H1 (cell line): ENCODE data around the gene CASZ1. TPM values are rescaled to one million over a fixed set of nuclear protein-coding genes. Genes with fewer than 3 reads are reported as not detected.

Experiments used
- CTCF ChIA-PET: fragments of 300-600 bp; sonication (Branson Sonifier 250); formaldehyde crosslinking; loops from one replicate; lab custom pipeline; 2021; ENCODE audit not compliant: partially characterized antibody; lab: Charles Lee
- POLR2A ChIA-PET: fragments of 300-600 bp; sonication (Branson Sonifier 250); formaldehyde crosslinking; loops from one replicate; lab custom pipeline; 2021; ENCODE audit warnings: inconsistent platforms; ENCODE audit not compliant: partially characterized antibody; lab: Charles Lee
- DNase-seq, 2 experiments: peaks; one replicate each; pipeline versions ENCODE4 v3.0.0 to v3.0.0-alpha.2; 2010 to 2022; ENCODE audit warnings: low spot score in 2 of 2, low read depth in 1 of 2, mixed read lengths in 1 of 2
- FAIRE-seq: peaks from 2 replicates; lab custom pipeline; 2011; peaks lifted over from hg19 to GRCh38; lab: Jason Lieb, UNC
- H2AFZ ChIP-seq: 2 replicates; pipeline ENCODE4 v1.8.1; 2012; ENCODE audit warnings: low read length, inconsistent platforms
- H2AK5ac ChIP-seq: 2 replicates; pipeline ENCODE4 v1.6.1; 2013; ENCODE audit warnings: low read depth, low read length
- H2BK120ac ChIP-seq: replicated peaks from 2 replicates; pipeline ENCODE3; 2013; ENCODE audit warnings: low read depth, low read length, inconsistent platforms
- H2BK12ac ChIP-seq: 2 replicates; pipeline ENCODE4 v1.6.1; 2013; ENCODE audit warnings: low read depth, low read length
- H2BK15ac ChIP-seq: 2 replicates; pipeline ENCODE4 v1.6.1; 2013; ENCODE audit warnings: low read length
- H2BK20ac ChIP-seq: 2 replicates; pipeline ENCODE4 v1.6.1; 2013; ENCODE audit warnings: low read length
- H2BK5ac ChIP-seq: 2 replicates; pipeline ENCODE4 v1.6.1; 2013; ENCODE audit warnings: low read depth, low read length
- H3K14ac ChIP-seq: 2 replicates; pipeline ENCODE4 v1.6.1; 2013; ENCODE audit warnings: inconsistent platforms; ENCODE audit not compliant: insufficient read length
- H3K18ac ChIP-seq: 2 replicates; pipeline ENCODE4 v1.6.1; 2013; ENCODE audit warnings: low read length; ENCODE audit errors: extremely low read depth
- H3K23ac ChIP-seq: 2 replicates; pipeline ENCODE4 v1.6.1; 2013; ENCODE audit warnings: inconsistent platforms; ENCODE audit not compliant: insufficient read length
- H3K23me2 ChIP-seq: 2 replicates; pipeline ENCODE4 v1.6.1; 2013; ENCODE audit warnings: low read depth, low read length
- H3K27ac ChIP-seq: 2 replicates; pipeline ENCODE4 v1.6.1; 2011; ENCODE audit warnings: low read depth, low read length, inconsistent platforms
- H3K27me3 ChIP-seq, 4 experiments: replicated peaks in 1 of 4; 1 replicate in 1 of 4; 2 replicates in 3 of 4; pipeline versions ENCODE4 v1.6.1 to v1.8.1; 2011 to 2013; ENCODE audit warnings: low read length in 3 of 4, mild to moderate bottlenecking in 3 of 4, inconsistent platforms in 2 of 4, mixed read lengths in 2 of 4, moderate library complexity in 1 of 4; ENCODE audit not compliant: control insufficient read depth in 3 of 4, insufficient read depth in 3 of 4; ENCODE audit errors: extremely low read depth in 1 of 4
- H3K36me3 ChIP-seq, 4 experiments: 2 replicates each; pipeline versions ENCODE4 v1.6.1 to v1.8.1; 2011 to 2013; ENCODE audit warnings: mild to moderate bottlenecking in 4 of 4, low read length in 3 of 4, moderate library complexity in 2 of 4, control low read depth in 1 of 4, inconsistent platforms in 1 of 4; ENCODE audit not compliant: insufficient read depth in 4 of 4, control insufficient read depth in 2 of 4
- H3K4ac ChIP-seq: replicated peaks from 2 replicates; pipeline ENCODE3; 2013; ENCODE audit warnings: low read length, low read depth, mixed read lengths, inconsistent platforms; ENCODE audit not compliant: insufficient read length
- H3K4me1 ChIP-seq, 4 experiments: replicated peaks in 1 of 4; 1 replicate in 1 of 4; 2 replicates in 3 of 4; pipeline versions ENCODE4 v1.6.1 to v1.8.1; 2011 to 2013; ENCODE audit warnings: low read length in 3 of 4, inconsistent platforms in 2 of 4, mixed read lengths in 1 of 4; ENCODE audit not compliant: insufficient read depth in 4 of 4, control insufficient read depth in 3 of 4
- H3K4me2 ChIP-seq, 2 experiments: 2 replicates each; pipeline versions ENCODE4 v1.6.1 to v1.8.1; 2011 to 2013; ENCODE audit warnings: low read depth in 2 of 2, low read length in 2 of 2, control low read depth in 1 of 2, inconsistent platforms in 1 of 2, mild to moderate bottlenecking in 1 of 2; ENCODE audit not compliant: insufficient read depth in 1 of 2
- H3K4me3 ChIP-seq, 4 experiments: fragments of 200-600, 300-600 bp in 1 of 4; sonication (generic), shearing (Covaris generic), sonication (Bioruptor Twin) in 1 of 4; 2 replicates each; pipeline versions ENCODE4 v1.5.1 to v1.8.1; 2011 to 2016; ENCODE audit warnings: low read length in 4 of 4, low read depth in 3 of 4, control low read depth in 2 of 4, inconsistent platforms in 2 of 4, mild to moderate bottlenecking in 2 of 4, mixed read lengths in 1 of 4, moderate library complexity in 1 of 4; ENCODE audit not compliant: insufficient read depth in 2 of 4; ENCODE audit errors: extremely low read depth in 1 of 4
- H3K56ac ChIP-seq: replicated peaks from 2 replicates; pipeline ENCODE3; 2013; ENCODE audit warnings: low read depth, mild to moderate bottlenecking, mixed read lengths, low read length, inconsistent platforms; ENCODE audit not compliant: insufficient read length
- H3K79me1 ChIP-seq: 2 replicates; pipeline ENCODE4 v1.6.1; 2013; ENCODE audit warnings: low read depth, low read length, control low read depth
- H3K79me2 ChIP-seq, 2 experiments: 2 replicates each; pipeline versions ENCODE4 v1.6.1 to v1.8.1; 2012 to 2013; ENCODE audit warnings: low read length in 2 of 2, mild to moderate bottlenecking in 2 of 2, inconsistent platforms in 1 of 2; ENCODE audit not compliant: insufficient read depth in 2 of 2, control insufficient read depth in 1 of 2
- H3K9ac ChIP-seq, 4 experiments: replicated peaks in 1 of 4; 1 replicate in 1 of 4; 2 replicates in 3 of 4; pipeline versions ENCODE4 v1.6.1 to v1.8.1; 2011 to 2013; ENCODE audit warnings: low read depth in 3 of 4, low read length in 3 of 4, control low read depth in 2 of 4, mild to moderate bottlenecking in 2 of 4, moderate library complexity in 2 of 4, inconsistent platforms in 1 of 4; ENCODE audit errors: extremely low read depth in 1 of 4
- H3K9me3 ChIP-seq, 2 experiments: 2 replicates each; pipeline versions ENCODE4 v1.6.1 to v1.8.1; 2012 to 2013; ENCODE audit warnings: mild to moderate bottlenecking in 2 of 2, moderate library complexity in 2 of 2, control low read depth in 1 of 2, inconsistent platforms in 1 of 2, low read depth in 1 of 2, low read length in 1 of 2, mixed read lengths in 1 of 2; ENCODE audit not compliant: insufficient read depth in 2 of 2
- H4K20me1 ChIP-seq, 2 experiments: replicated peaks in 1 of 2; 2 replicates each; pipeline versions ENCODE3 to v1.8.1; 2011 to 2013; ENCODE audit warnings: inconsistent platforms in 2 of 2, low read length in 2 of 2, mild to moderate bottlenecking in 1 of 2; ENCODE audit not compliant: insufficient read depth in 2 of 2, control insufficient read depth in 1 of 2
- H4K5ac ChIP-seq: 2 replicates; pipeline ENCODE4 v1.6.1; 2013; ENCODE audit warnings: low read length, low read depth, mixed read lengths, inconsistent platforms; ENCODE audit not compliant: insufficient read length
- H4K8ac ChIP-seq: 2 replicates; pipeline ENCODE4 v1.8.0; 2013; ENCODE audit warnings: mild to moderate bottlenecking, moderate library complexity, low read length, inconsistent platforms; ENCODE audit not compliant: insufficient read depth; ENCODE audit errors: extremely low read depth
- H4K91ac ChIP-seq: replicated peaks from 2 replicates; pipeline ENCODE3; 2013; ENCODE audit warnings: low read length, mixed read lengths, inconsistent platforms; ENCODE audit not compliant: insufficient read length
- BCL11A ChIP-seq, 2 experiments: IDR thresholded peaks; one replicate each; pipeline ENCODE4 v1.6.1; 2011; ENCODE audit warnings: low read depth in 2 of 2, low read length in 2 of 2, mild to moderate bottlenecking in 2 of 2
- CEBPB ChIP-seq: IDR thresholded peaks from 2 replicates; pipeline ENCODE4 v1.6.1; 2012; ENCODE audit warnings: low read depth, low read length
- CREB1 ChIP-seq: IDR thresholded peaks from 2 replicates; pipeline ENCODE4 v1.6.1; 2012; ENCODE audit warnings: inconsistent platforms
- EZH2 ChIP-seq: fragments of 200-600 bp; sonication (generic); IDR thresholded peaks from 2 replicates; pipeline ENCODE4 v1.7.1; 2012; ENCODE audit warnings: low read depth, mild to moderate bottlenecking, moderate library complexity, low read length, inconsistent platforms; ENCODE audit not compliant: severe bottlenecking
- HDAC6 ChIP-seq: IDR thresholded peaks from one replicate; pipeline ENCODE4 v1.7.1; 2012; ENCODE audit warnings: low read depth, mild to moderate bottlenecking, inconsistent platforms, low read length, moderate library complexity
- JUND ChIP-seq: IDR thresholded peaks from 2 replicates; pipeline ENCODE4 v1.6.1; 2011; ENCODE audit warnings: mild to moderate bottlenecking, improper control_type of control experiment, low read length
- RXRA ChIP-seq: IDR thresholded peaks from 2 replicates; pipeline ENCODE4 v1.6.1; 2011; ENCODE audit warnings: low read depth, mild to moderate bottlenecking, low read length, moderate library complexity; ENCODE audit not compliant: insufficient read depth
- TCF12 ChIP-seq: IDR thresholded peaks from 2 replicates; pipeline ENCODE4 v1.6.1; 2011; ENCODE audit warnings: low read depth, mild to moderate bottlenecking, low read length
- WGBS, 2 experiments: shearing (Covaris generic) in 1 of 2; methylation state at CpG; one replicate each; pipeline versions ENCODE4 v1.1.6 to v1.1.7; 2013 to 2015; ENCODE audit warnings: low lambda C conversion rate in 2 of 2, mixed read lengths in 2 of 2, inconsistent platforms in 1 of 2, low coverage in 1 of 2, missing lambda C conversion rate in 1 of 2; ENCODE audit not compliant: insufficient replicate concordance in 2 of 2, insufficient coverage in 1 of 2, insufficient read length in 1 of 2; ENCODE audit errors: extremely low coverage in 1 of 2, missing lambda C conversion rate in 1 of 2; 5-methylcytosine and 5-hydroxymethylcytosine counted together
- polyA plus RNA-seq, 7 experiments: library from polyadenylated mRNA; depleted of rRNA in 3 of 7; stranded (reverse) in 5 of 7; unstranded in 2 of 7; fragments of >200 nt in 5 of 7; fragments of 200-250 nt in 2 of 7; gene quantifications; 1 replicate in 5 of 7; 2 replicates in 1 of 7; 4 replicates in 1 of 7; pipeline versions ENCODE4 v1.2.1 to v1.2.3, GENCODE V29; 2011 to 2013; ENCODE audit warnings: missing spikeins in 2 of 7, mixed read lengths in 2 of 7
- total RNA-seq: library from RNA; stranded (reverse); fragmentation: NEBNext Ultra II Directional; extraction: Animal tissue kit (Norgen Biotek cat#: 25700); gene quantifications from 2 replicates; pipeline ENCODE4 v1.2.1, GENCODE V29; 2021

CASZ1 gene
- total and polyA plus RNA-seq, 2 of the 8 experiments (the other 6 are each of a cell fraction or from before 2014, with no cell fraction given), result 4.4 to 7.7 TPM

GRCh38 chr1:10693152-10693496 lies 103.3 kb downstream of the CASZ1 start:
- no peak for DNase-seq
- Histone ChIP-seq H2BK12ac (no peak overlapping the region), H2AK5ac (no peak overlapping the region), H3K9me3 (no peaks in the 10 kb centered on the region), H3K79me2 (no peaks in the 10 kb centered on the region), H3K23ac (no peak overlapping the region), H4K20me1 (peaks cover 0 to 4% of the 10 kb centered on the region in 2 experiments), H3K56ac (no peak overlapping the region), H3K27me3 (peaks cover 0 to 5% (median 2%) of the 10 kb centered on the region in 4 experiments; a peak in 2 of 7 replicates), H3K36me3 (no peaks in the 10 kb centered on the region), H3K23me2 (peaks cover 4% of the 10 kb centered on the region; the same call in 1 of the 2 replicates), H2BK20ac (no peak overlapping the region), H4K91ac (no peak overlapping the region), H3K4ac (no peak overlapping the region), H3K9ac (no peak overlapping the region), H4K8ac (no peak overlapping the region), H3K79me1 (peaks cover 2% of the 10 kb centered on the region; the same call in 1 of the 2 replicates), H2AFZ (no peak overlapping the region), H2BK120ac (no peak overlapping the region), H3K4me3 (peak overlapping the region in 2 of 4 experiments; percentile 49 to 82; a peak in 5 of 8 replicates), H3K14ac (no peak overlapping the region), H3K4me1 (peaks cover 0 to 6% (median 2%) of the 10 kb centered on the region in 4 experiments; a peak in 5 of 7 replicates), H3K4me2 (peak overlapping the region; percentile 69 to 87; a peak in 3 of 4 replicates), H4K5ac (no peak overlapping the region), H3K27ac (no peak overlapping the region), H2BK15ac (no peak overlapping the region), H3K18ac (no peak overlapping the region), H2BK5ac (no peak overlapping the region)
- TF ChIP-seq EZH2 (no peak), HDAC6 (no peak), CREB1 (no peak), CEBPB (no peak), TCF12 (no peak), JUND (no peak), RXRA (no peak), BCL11A (IDR thresholded peaks at IDR 0.05; ENCODE audit: low read depth in 2 of 2, low read length in 2 of 2) (no peak)
- FAIRE-seq, result no peak
- POLR2A ChIA-PET, result interaction anchor here (0.9 kb wide), 1 partner anchor 15 kb away, joined by 3 read pairs; no protein-coding TSS in a partner anchor
- CTCF ChIA-PET, result interaction anchor here (0.8 to 3.7 kb wide), 13 partner anchors 9 to 217 kb away, joined by 3 to 20 read pairs (median 4); no protein-coding TSS in a partner anchor
- 75% methylated on average over 6 of the region's 6 CpGs; no CpG with 5 or more reads in 1 of the 2 experiments for WGBS, 2 experiments
